ENCODE results near the gene NAV3. TPM values are rescaled to one million over a fixed set of nuclear protein-coding genes. Genes with fewer than 3 reads are reported as not detected.

NAV3 gene
- total RNA-seq, 4 donors from 2014 or later: 4.6 to 10.7 (median 6.6) TPM

DNA sequence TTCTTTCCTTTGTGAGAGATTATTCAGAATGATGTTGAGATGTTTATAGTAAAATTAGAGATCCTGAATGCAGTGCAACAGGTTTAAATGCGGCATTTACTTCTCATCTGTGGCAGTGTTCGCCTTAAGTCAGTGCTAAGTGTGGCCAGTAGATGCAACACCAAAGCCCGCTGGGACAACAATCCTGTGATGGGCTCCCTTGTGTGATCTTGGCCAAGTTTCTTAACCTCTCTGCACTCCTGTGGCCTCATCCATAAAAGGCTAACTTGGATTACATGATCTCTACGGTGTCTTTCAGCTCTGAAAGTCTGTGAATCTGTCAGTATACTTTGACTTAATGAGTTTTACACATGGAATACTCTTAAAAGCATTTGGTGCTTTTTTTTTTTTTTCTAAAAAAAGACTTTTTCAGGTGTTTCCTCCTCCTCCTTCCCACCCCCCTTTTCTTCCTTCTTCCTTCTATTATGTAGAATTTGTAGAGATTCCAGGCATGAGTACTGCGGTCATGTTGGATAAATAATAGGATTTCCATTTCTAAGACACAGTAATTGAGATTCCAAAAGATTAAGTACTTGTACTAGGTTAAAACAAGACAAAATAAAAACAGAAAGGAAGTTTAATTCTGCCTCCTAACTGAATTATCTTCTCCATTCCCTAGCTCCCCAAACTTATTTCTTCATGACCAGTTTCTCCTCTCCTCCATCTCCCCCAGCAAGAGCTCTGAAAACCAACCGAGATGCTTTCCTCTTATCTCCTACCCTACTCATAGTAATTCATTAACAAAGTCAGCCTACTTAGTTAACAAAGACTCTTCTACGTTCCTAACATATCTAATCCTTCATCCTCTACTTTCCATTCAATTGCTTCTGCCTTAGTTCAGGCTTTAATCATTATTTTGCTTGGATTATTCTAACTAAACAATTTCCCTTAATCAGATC is 42.2 kb upstream of the NAV3 start:
- Histone ChIP-seq H3K9me3 (no peaks in the 10 kb centered on the region), H3K4me3 (no peak overlapping the region), H3K36me3 (no peaks in the 10 kb centered on the region), H3K27me3 (no peaks in the 10 kb centered on the region), H3K27ac (no peak overlapping the region), H3K4me1 (no peaks in the 10 kb centered on the region)
- ATAC-seq: no peak
- WGBS, 2 donors (ENCODE audit: low coverage in 1 of 2): 55 to 57% methylated on average over 7 of the region's 7 CpGs
- TF ChIP-seq EP300 (IDR thresholded peaks at IDR 0.05) (no peak), POLR2AphosphoS5 (IDR thresholded peaks at IDR 0.05) (no peak), POLR2A (IDR thresholded peaks at IDR 0.05) (no peak)
- TF ChIP-seq, protein P1, sequence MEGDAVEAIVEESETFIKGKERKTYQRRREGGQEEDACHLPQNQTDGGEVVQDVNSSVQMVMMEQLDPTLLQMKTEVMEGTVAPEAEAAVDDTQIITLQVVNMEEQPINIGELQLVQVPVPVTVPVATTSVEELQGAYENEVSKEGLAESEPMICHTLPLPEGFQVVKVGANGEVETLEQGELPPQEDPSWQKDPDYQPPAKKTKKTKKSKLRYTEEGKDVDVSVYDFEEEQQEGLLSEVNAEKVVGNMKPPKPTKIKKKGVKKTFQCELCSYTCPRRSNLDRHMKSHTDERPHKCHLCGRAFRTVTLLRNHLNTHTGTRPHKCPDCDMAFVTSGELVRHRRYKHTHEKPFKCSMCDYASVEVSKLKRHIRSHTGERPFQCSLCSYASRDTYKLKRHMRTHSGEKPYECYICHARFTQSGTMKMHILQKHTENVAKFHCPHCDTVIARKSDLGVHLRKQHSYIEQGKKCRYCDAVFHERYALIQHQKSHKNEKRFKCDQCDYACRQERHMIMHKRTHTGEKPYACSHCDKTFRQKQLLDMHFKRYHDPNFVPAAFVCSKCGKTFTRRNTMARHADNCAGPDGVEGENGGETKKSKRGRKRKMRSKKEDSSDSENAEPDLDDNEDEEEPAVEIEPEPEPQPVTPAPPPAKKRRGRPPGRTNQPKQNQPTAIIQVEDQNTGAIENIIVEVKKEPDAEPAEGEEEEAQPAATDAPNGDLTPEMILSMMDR (IDR thresholded peaks at IDR 0.05): no peak

DNA sequence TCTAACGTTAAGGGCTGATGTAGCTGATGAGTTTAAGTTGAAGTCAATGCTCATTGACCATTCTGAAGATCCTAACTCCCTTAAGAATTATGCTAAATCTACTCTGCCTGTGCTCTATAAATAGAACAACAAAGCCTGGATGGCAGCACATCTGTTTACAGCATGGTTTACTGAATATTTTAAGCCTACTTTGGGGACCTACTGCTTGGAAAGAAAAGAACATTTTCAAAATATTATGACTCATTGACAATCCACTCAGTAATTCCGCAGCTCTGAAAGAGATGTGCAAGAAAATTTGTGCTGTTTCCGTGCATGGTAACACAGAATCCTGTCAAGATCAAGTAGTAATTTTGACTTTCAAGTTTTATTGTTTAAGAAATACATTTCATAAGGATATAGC is 35.0 kb upstream of the NAV3 start:
- 78 to 81% methylated on average over 3 of the region's 3 CpGs for WGBS, 2 donors (ENCODE audit: low coverage in 1 of 2)
- H3K36me3 ChIP-seq: no peaks in the 10 kb centered on the region
- H3K27me3 ChIP-seq: no peaks in the 10 kb centered on the region
- no peaks in the 10 kb centered on the region for H3K9me3 ChIP-seq
- ATAC-seq: no peak
- TF ChIP-seq EP300 (IDR thresholded peaks at IDR 0.05) (no peak), POLR2AphosphoS5 (IDR thresholded peaks at IDR 0.05) (no peak), POLR2A (IDR thresholded peaks at IDR 0.05) (no peak)
- TF ChIP-seq, protein P1 (IDR thresholded peaks at IDR 0.05): no peak
- H3K27ac ChIP-seq: no peak overlapping the region
- no peaks in the 10 kb centered on the region for H3K4me1 ChIP-seq
- H3K4me3 ChIP-seq: no peak overlapping the region

DNA sequence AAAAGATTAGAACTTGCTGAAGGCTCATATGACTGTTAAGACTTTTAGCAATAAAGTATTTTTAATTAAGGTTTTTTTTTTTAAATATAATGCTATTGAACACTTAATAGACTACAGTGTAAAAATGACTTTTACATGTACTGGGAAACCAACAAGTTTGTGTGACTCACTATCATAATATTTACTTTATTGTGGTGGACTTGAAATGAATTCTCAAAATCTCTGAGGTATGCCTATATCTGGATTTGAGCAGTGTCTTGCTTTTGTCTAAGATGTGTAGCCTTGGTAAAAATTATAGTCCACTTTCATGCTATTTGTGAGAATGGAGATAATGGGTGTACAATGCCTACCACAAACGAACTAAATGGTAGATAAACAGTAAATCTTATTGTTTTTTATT is 33.9 kb upstream of the NAV3 start:
- TF ChIP-seq, protein P1 (IDR thresholded peaks at IDR 0.05): no peak
- no peak for TF ChIP-seq EP300 (IDR thresholded peaks at IDR 0.05)
- no peak for TF ChIP-seq POLR2AphosphoS5 (IDR thresholded peaks at IDR 0.05)
- TF ChIP-seq POLR2A (IDR thresholded peaks at IDR 0.05): no peak
- H3K27ac ChIP-seq: no peak overlapping the region
- no peaks in the 10 kb centered on the region for H3K4me1 ChIP-seq
- 82 to 93% methylated on average over 1 of the region's 1 CpG for WGBS, 2 donors (ENCODE audit: low coverage in 1 of 2)
- ATAC-seq: no peak
- no peaks in the 10 kb centered on the region for H3K27me3 ChIP-seq
- no peaks in the 10 kb centered on the region for H3K9me3 ChIP-seq
- H3K4me3 ChIP-seq: no peak overlapping the region
- H3K36me3 ChIP-seq: no peaks in the 10 kb centered on the region

DNA sequence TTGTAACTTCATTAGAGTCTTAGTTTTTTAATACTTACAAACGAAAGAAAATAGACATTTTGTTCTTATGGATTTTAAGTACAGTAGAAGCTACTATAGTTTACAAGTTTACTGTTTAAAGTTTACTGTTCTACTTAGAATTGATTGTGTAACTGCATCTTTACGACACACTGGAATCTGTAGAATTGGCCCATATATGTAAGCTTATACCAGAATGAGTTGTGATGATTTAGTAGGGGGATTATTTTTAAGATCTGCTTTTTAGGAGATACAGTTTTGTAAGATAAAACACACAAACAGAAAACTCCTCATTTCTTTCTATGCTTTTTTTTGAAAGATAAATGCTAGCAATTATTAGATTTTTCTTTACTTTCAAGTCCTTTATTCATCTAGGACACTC is 30.2 kb upstream of the NAV3 start:
- peaks cover 0 to 8% (median 0%) of the 10 kb centered on the region in 3 donors for H3K9me3 ChIP-seq
- ATAC-seq: no peak
- H3K36me3 ChIP-seq: no peaks in the 10 kb centered on the region
- H3K4me1 ChIP-seq: no peaks in the 10 kb centered on the region
- WGBS, 2 donors (ENCODE audit: low coverage in 1 of 2): 84 to 87% methylated on average over 2 of the region's 2 CpGs
- H3K27me3 ChIP-seq: no peaks in the 10 kb centered on the region
- H3K27ac ChIP-seq: no peak overlapping the region
- H3K4me3 ChIP-seq: no peak overlapping the region
- TF ChIP-seq EP300 (IDR thresholded peaks at IDR 0.05) (no peak), POLR2A (IDR thresholded peaks at IDR 0.05) (no peak), POLR2AphosphoS5 (IDR thresholded peaks at IDR 0.05) (no peak)
- TF ChIP-seq, protein P1 (IDR thresholded peaks at IDR 0.05): no peak

DNA sequence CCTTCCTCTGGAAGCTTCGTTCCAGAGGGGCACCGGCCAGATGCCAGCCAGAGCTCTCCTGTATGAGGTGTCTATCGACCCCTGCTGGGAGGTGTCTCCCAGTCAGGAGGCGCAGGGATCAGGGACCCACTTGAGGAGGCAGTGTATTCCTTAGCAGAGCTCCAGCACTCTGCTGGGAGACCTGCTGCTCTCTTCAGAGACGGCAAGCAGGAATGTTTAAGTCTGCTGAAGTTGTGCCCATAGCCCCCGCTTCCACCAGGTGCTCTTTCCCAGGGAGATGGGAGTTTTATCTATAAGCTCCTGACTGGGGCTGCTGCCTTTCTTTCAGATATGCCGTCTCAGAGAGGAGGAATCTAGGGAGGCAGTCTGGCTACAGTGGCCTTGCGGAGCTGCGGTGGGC is 22.2 kb upstream of the NAV3 start:
- whole genome bisulfite sequencing, 2 donors (ENCODE audit: low coverage in 1 of 2): 100% methylated on average over 1 of the region's 9 CpGs; no CpG with 5 or more reads in 1 of the 2 donors
- Histone ChIP-seq H3K4me1 (no peaks in the 10 kb centered on the region), H3K4me3 (no peak overlapping the region), H3K27me3 (no peaks in the 10 kb centered on the region), H3K9me3 (peaks cover 0 to 8% (median 0%) of the 10 kb centered on the region in 3 donors), H3K27ac (no peak overlapping the region), H3K36me3 (no peaks in the 10 kb centered on the region)
- TF ChIP-seq, protein P1 (IDR thresholded peaks at IDR 0.05): no peak
- no peak for TF ChIP-seq POLR2AphosphoS5 (IDR thresholded peaks at IDR 0.05)
- TF ChIP-seq EP300 (IDR thresholded peaks at IDR 0.05): no peak
- no peak for TF ChIP-seq POLR2A (IDR thresholded peaks at IDR 0.05)
- no peak for ATAC-seq

All from gastroesophageal sphincter (tissue), 4 donors.